IPS-18c (cell line): ENCODE results near the gene C1RL.
A peak's percentile ranks its signal among the peaks of the same experiment; 100 is the strongest.
"Not testable (repeated sequence)": the region's sequence is repeated elsewhere in the genome, so short reads cannot be mapped to it uniquely, and the experiment has no call there.

Experiments used
- H3K4me3 ChIP-seq: 2 replicates; pipeline ENCODE4 v1.7.0; 2013; ENCODE audit warnings: low read depth, mild to moderate bottlenecking, low read length, moderate library complexity; ENCODE audit not compliant: insufficient read depth
- H3K9me3 ChIP-seq: one replicate; pipeline ENCODE4 v1.6.1; 2013; ENCODE audit warnings: mild to moderate bottlenecking, low read length, moderate library complexity; ENCODE audit not compliant: control insufficient read depth, insufficient read depth

C1RL gene

GRCh38 chr12:7123806-7124522 lies 14.9 kb upstream of the C1RL start:
- H3K9me3 ChIP-seq, result no peaks in the 10 kb centered on the region
- no peak overlapping the region for H3K4me3 ChIP-seq

- H3K4me3 ChIP-seq, result no peak overlapping the region
These were observed 14.1 kb upstream of the C1RL start for GRCh38 chr12:7122811-7123769.

GRCh38 chr12:7121324-7121723 lies 12.3 kb upstream of the C1RL start:
- Histone ChIP-seq H3K4me3 (no peak overlapping the region), H3K9me3 (no peaks in the 10 kb centered on the region)

More at GRCh38 chr12:7122811-7123769, 14.1 kb upstream of the C1RL start:
- H3K9me3 ChIP-seq, result no peaks in the 10 kb centered on the region

GRCh38 chr12:7120166-7120565 lies 11.2 kb upstream of the C1RL start:
- H3K9me3 ChIP-seq, result no peaks in the 10 kb centered on the region
- H3K4me3 ChIP-seq, result no peak overlapping the region

- H3K4me3 ChIP-seq, result no peak overlapping the region
- no peaks in the 10 kb centered on the region for H3K9me3 ChIP-seq
These were observed 9.9 kb upstream of the C1RL start for GRCh38 chr12:7118881-7119280.

GRCh38 chr12:7117670-7118069 lies 8.7 kb upstream of the C1RL start:
- Histone ChIP-seq H3K9me3 (no peaks in the 10 kb centered on the region), H3K4me3 (no peak overlapping the region)

- H3K4me3 ChIP-seq, result no peak overlapping the region
- no peaks in the 10 kb centered on the region for H3K9me3 ChIP-seq
These were observed 7.9 kb upstream of the C1RL start for GRCh38 chr12:7116916-7117315.

- no peaks in the 10 kb centered on the region for H3K9me3 ChIP-seq
- no peak overlapping the region for H3K4me3 ChIP-seq
These were observed 7.2 kb upstream of the C1RL start for GRCh38 chr12:7116196-7116595.

- H3K4me3 ChIP-seq, result no peak overlapping the region
- no peaks in the 10 kb centered on the region for H3K9me3 ChIP-seq
These were observed 5.8 kb upstream of the C1RL start for GRCh38 chr12:7114851-7115250.

- H3K4me3 ChIP-seq, result no peak overlapping the region
- H3K9me3 ChIP-seq, result no peaks in the 10 kb centered on the region
These were observed 5.0 kb upstream of the C1RL start for GRCh38 chr12:7114008-7114407.

- Histone ChIP-seq H3K9me3 (no peaks in the 10 kb centered on the region), H3K4me3 (no peak overlapping the region)
These were observed 4.4 kb upstream of the C1RL start for GRCh38 chr12:7113389-7113871.

GRCh38 chr12:7112041-7112440 lies 3.0 kb upstream of the C1RL start:
- no peaks in the 10 kb centered on the region for H3K9me3 ChIP-seq
- H3K4me3 ChIP-seq, result no peak overlapping the region

- no peak overlapping the region; the same call in 1 of the 2 replicates for H3K4me3 ChIP-seq
- H3K9me3 ChIP-seq, result no peaks in the 10 kb centered on the region
These were observed 1.6 kb upstream of the C1RL start for GRCh38 chr12:7110661-7111060.

GRCh38 chr12:7109572-7109920 lies 532 bp upstream of the C1RL start:
- Histone ChIP-seq H3K4me3 (peak overlapping the region; percentile 15), H3K9me3 (no peaks in the 10 kb centered on the region)

- Histone ChIP-seq H3K9me3 (no peaks in the 10 kb centered on the region), H3K4me3 (peak overlapping the region; percentile 64)
These were observed 815 bp downstream of the C1RL start for GRCh38 chr12:7108003-7108795.

- peak overlapping the region; percentile 64 for H3K4me3 ChIP-seq
- H3K9me3 ChIP-seq, result no peaks in the 10 kb centered on the region
These were observed 1.4 kb downstream of the C1RL start for GRCh38 chr12:7107636-7108002.

- H3K9me3 ChIP-seq, H3K4me3 ChIP-seq: not testable (repeated sequence)
These were observed 1.8 kb downstream of the C1RL start for GRCh38 chr12:7107181-7107580.
